SIG-M5 treated with dmso at 0.1 percent for 504 hours (cell line): Measurements from ENCODE around the gene ATP9A.
"Not testable (repeated sequence)": the region's sequence is repeated elsewhere in the genome, so short reads cannot be mapped to it uniquely, and the experiment has no call there.

Experiments used
- DNase-seq: peaks from one replicate; lab custom pipeline; 2025; ENCODE audit not compliant: unreplicated experiment; lab: John Stamatoyannopoulos, UW

ATP9A gene

GRCh38 chr20:51767867-51768758 lies at the start of gene ATP9A:
TSS of gene ATP9A (minus strand) at chr20:51768390. CDS start at chr20:51768369, 21 bp downstream.
- DNase-seq: no peak

- DNase-seq: not testable (repeated sequence)
Measured at GRCh38 chr20:51816856-51817255, 48.7 kb upstream of the ATP9A start.

- no peak for DNase-seq
Measured at GRCh38 chr20:51815383-51816076, 47.3 kb upstream of the ATP9A start.

GRCh38 chr20:51812861-51813260 lies 44.7 kb upstream of the ATP9A start:
- no peak for DNase-seq

- DNase-seq: no peak
Measured at GRCh38 chr20:51811514-51812128, 43.4 kb upstream of the ATP9A start.

GRCh38 chr20:51811042-51811355 lies 42.8 kb upstream of the ATP9A start:
- DNase-seq: no peak

- no peak for DNase-seq
Measured at GRCh38 chr20:51810155-51811041, 42.2 kb upstream of the ATP9A start.

- DNase-seq: no peak
Measured at GRCh38 chr20:51807720-51808250, 39.6 kb upstream of the ATP9A start.

GRCh38 chr20:51804754-51805153 lies 36.6 kb upstream of the ATP9A start:
- no peak for DNase-seq

GRCh38 chr20:51803148-51803854 lies 35.1 kb upstream of the ATP9A start:
- peak; percentile 50 for DNase-seq

- DNase-seq: no peak
Measured at GRCh38 chr20:51802170-51802751, 34.1 kb upstream of the ATP9A start, which contains the start of gene SALL4. TSS of gene SALL4 (minus strand) at chr20:51802521. CDS start at chr20:51802408, 113 bp downstream.

- no peak for DNase-seq
Measured at GRCh38 chr20:51801823-51802123, 33.6 kb upstream of the ATP9A start.

GRCh38 chr20:51801122-51801822 lies 33.1 kb upstream of the ATP9A start:
- DNase-seq: peak; percentile 12

GRCh38 chr20:51800872-51801121 lies 32.6 kb upstream of the ATP9A start:
- DNase-seq: no peak

GRCh38 chr20:51800060-51800871 lies 32.1 kb upstream of the ATP9A start:
- DNase-seq: peak; percentile 41

- DNase-seq: no peak
Measured at GRCh38 chr20:51799401-51799860, 31.2 kb upstream of the ATP9A start.

GRCh38 chr20:51797357-51798025 lies 29.3 kb upstream of the ATP9A start:
- no peak for DNase-seq

GRCh38 chr20:51796340-51796739 lies 28.1 kb upstream of the ATP9A start:
- no peak for DNase-seq
